Islet of Langerhans (tissue), 1 donor: ENCODE results near the gene TERT.
"Not testable (repeated sequence)": the region's sequence is repeated elsewhere in the genome, so short reads cannot be mapped to it uniquely, and the experiment has no call there.

Experiments
- FAIRE-seq: peaks from one replicate; lab custom pipeline; 2011; peaks lifted over from hg19 to GRCh38; lab: Jason Lieb, UNC

TERT gene

GRCh38 chr5:1240496-1241260 is 54.2 kb downstream of the TERT start:
- no peak for FAIRE-seq

GRCh38 chr5:1239505-1240251 is 55.2 kb downstream of the TERT start:
- FAIRE-seq = no peak

GRCh38 chr5:1235838-1236237 is 59.0 kb downstream of the TERT start:
- no peak for FAIRE-seq

- FAIRE-seq = no peak
Measured at GRCh38 chr5:1235379-1235778, 59.5 kb downstream of the TERT start.

- FAIRE-seq = no peak
Measured at GRCh38 chr5:1232780-1233179, 62.1 kb downstream of the TERT start.

- no peak for FAIRE-seq
Measured at GRCh38 chr5:1231354-1231905, 63.4 kb downstream of the TERT start.

- no peak for FAIRE-seq
Measured at GRCh38 chr5:1230551-1230950, 64.3 kb downstream of the TERT start.

- FAIRE-seq = no peak
Measured at GRCh38 chr5:1229822-1230221, 65.0 kb downstream of the TERT start.

- not testable (repeated sequence) for FAIRE-seq
Measured at GRCh38 chr5:1229023-1229422, 65.8 kb downstream of the TERT start.

GRCh38 chr5:1228120-1228519 is 66.7 kb downstream of the TERT start:
- FAIRE-seq = no peak

- no peak for FAIRE-seq
Measured at GRCh38 chr5:1227667-1228066, 67.2 kb downstream of the TERT start.

GRCh38 chr5:1226839-1227581 is 67.9 kb downstream of the TERT start:
- FAIRE-seq = no peak

- FAIRE-seq = no peak
Measured at GRCh38 chr5:1226231-1226630, 68.6 kb downstream of the TERT start.

GRCh38 chr5:1225081-1225480 is 69.8 kb downstream of the TERT start, which contains the start of gene SLC6A18:
TSS of gene SLC6A18 (plus strand) at chr5:1225381. CDS start at chr5:1225478, 97 bp downstream.
- FAIRE-seq = no peak

GRCh38 chr5:1224631-1225030 is 70.2 kb downstream of the TERT start:
- no peak for FAIRE-seq

- no peak for FAIRE-seq
Measured at GRCh38 chr5:1223278-1223670, 71.6 kb downstream of the TERT start.

- FAIRE-seq = no peak
Measured at GRCh38 chr5:1222621-1223277, 72.1 kb downstream of the TERT start.

- FAIRE-seq = no peak
Measured at GRCh38 chr5:1222147-1222546, 72.7 kb downstream of the TERT start.

GRCh38 chr5:1221721-1222120 is 73.1 kb downstream of the TERT start:
- no peak for FAIRE-seq

GRCh38 chr5:1220831-1221230 is 74.0 kb downstream of the TERT start:
- FAIRE-seq = no peak

GRCh38 chr5:1220351-1220750 is 74.5 kb downstream of the TERT start:
- FAIRE-seq = no peak

- FAIRE-seq = no peak
Measured at GRCh38 chr5:1219768-1220100, 75.1 kb downstream of the TERT start.
